ENCODE data around the gene CACNA1S.

The CACNA1S gene

GRCh38 chr1:201114245-201115131 is 2.3 kb upstream of the CACNA1S start:
- FAIRE-seq, result no peak

DNA sequence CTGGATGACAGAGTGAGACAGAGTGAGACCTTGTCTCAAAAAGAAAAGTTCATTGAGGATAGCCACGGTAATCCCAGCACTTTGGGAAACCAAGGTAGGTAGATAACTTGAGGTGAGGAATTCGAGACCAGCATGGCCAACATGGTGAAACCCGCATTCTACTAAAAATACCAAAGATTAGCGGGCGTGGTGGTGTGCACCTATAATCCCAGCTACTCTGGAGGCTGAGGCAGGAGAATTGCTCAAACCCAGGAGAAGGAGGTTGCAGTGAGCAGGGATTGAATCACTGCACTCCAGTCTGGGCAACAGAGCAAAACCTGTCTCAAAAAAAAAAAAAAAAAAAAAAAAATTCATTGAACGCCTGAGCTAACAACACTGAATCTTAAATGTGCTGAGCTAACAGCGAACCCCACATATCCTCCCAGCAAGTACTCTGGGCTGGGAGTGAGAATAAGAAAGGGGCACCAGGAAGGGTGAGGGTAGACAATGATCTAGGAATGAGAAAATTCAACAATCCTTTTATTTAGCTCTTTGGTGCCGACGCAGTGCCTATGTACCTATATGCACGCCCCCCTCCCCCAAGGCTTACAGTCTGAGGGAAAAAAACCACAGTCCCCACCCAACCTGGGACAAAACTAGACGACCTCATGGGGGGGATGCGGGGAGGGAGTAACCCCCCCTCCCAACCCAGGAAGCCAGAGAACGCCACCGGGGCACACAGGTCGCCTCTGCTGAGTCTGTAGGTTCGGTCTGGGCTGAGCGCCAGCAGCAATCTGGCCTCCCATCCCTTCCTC is 1.4 kb upstream of the CACNA1S start:
- FAIRE-seq, result no peak

DNA sequence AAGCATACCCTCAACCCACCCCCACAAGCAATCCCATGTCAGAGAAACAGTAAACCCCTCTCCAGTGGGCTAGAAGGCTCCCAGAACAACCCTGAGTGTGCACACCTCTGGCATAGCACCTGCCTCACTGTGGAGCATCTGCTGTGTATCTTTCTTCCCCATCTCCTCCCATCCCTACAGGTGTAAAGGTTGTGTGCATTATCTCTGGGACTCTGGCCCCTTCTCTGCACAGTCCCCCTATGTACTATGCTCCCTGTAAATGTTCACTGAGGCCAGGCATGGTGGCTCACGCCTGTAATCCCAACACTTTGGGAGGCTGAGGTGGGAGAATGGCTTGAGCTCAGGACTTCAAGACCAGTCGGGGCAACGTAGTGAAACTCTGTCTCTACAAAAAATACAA is 700 bp upstream of the CACNA1S start:
- no peak for FAIRE-seq

- FAIRE-seq, result no peak
These were observed 554 bp downstream of the CACNA1S start for GRCh38 chr1:201111672-201112071.

DNA sequence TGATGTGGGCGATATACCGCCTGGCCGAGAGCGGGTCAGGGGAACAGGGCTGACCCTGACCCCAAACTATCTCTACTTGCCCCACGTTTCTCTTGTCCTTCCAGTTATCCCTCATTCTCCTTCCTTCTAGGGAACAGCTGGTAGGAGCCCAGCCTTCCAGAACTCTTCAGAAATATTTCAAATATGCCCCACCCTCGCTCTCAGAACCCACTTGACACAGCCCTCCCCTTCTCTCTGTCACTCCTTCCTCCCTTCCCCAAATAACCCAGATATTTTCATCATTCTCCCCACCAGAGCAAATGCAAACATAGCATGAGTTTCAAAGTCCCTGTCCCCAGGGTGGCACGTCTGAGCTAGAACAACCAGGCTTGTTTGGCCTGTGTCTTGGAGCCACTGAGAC is 1.1 kb downstream of the CACNA1S start:
- no peak for FAIRE-seq

GRCh38 chr1:201110616-201111015 is 1.6 kb downstream of the CACNA1S start:
- FAIRE-seq, result no peak

- FAIRE-seq, result no peak
These were observed 2.1 kb downstream of the CACNA1S start for GRCh38 chr1:201110138-201110537.

- FAIRE-seq, result no peak
These were observed 2.6 kb downstream of the CACNA1S start for GRCh38 chr1:201109651-201110050.

DNA sequence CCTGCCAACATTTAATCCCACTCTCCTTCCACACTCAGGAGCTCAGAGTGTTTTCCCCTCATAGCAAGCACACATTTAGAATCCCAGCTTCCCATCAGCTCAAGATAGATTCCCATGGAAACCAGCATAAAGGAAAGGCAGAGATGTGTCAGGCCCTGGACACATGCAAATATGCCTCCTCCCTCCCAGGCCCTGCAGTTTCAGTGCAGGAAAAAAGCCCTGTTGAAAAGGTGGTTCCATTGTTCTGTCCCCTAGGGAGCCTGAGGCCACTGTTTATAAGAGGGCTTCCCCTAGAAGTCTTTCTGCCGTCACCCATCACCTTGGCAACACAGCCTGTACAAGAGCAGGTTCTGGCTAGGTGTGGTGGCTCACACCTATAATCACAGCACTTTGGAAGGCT is 3.6 kb downstream of the CACNA1S start:
- FAIRE-seq, result no peak

- no peak for FAIRE-seq
These were observed 6.5 kb downstream of the CACNA1S start for GRCh38 chr1:201105688-201106087.

- FAIRE-seq, result no peak
These were observed 8.1 kb downstream of the CACNA1S start for GRCh38 chr1:201104141-201104540.

DNA sequence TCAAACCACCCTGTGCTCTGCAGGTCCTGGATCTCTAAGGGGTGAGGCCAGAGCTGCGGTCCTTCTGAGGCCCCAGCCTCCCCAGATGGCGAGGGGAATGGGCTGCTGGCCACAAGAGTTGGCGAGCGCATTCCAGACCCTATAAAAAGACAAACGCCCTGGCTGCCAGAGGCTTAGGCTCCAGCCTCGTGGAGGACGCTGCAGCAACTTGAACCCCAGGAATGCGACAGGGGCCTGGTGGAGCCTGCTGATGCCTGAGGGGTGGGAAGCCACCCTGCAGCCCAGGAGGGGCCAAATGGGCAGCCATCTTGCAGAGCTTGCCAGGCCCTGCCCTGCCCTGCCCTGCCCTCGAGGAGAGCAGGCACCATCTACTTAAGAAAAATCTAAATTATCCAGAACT is 8.6 kb downstream of the CACNA1S start:
- FAIRE-seq, result no peak

DNA sequence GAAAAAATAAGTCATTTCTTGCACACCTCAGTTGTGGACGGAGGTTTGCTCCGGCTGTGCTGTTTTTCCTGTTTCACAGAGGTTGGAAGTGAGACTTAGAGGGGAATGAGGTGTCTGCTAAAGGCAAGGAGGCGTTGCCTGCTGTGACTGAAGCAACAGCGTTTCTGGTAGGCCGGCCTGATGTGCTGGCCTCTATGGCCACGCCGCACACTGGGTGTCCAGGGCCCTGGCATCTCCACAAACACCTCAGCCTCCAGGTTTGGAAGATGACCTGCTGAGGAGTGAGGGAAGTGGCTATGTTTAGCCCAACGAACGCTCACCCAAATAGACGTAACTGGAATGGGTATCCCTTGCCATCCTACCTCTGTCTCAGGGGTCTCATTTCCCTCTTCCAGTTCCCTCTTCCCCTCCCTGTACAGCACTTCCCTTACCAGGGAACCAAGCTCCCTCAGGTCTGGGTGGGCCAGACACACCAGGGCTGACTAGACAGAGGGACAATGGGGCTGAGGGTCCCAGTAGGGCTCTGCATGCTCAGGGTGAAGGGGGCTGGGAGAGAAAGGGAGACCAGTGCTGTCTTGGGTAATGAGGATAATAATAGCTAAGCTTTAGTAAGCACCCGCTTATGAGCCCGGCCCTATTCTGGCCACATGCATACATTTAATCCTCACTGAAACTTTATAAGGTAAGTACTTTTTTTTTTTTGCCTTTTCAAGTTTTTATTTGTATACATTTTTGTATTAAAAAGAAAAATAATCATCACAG is 11.9 kb downstream of the CACNA1S start:
- no peak for FAIRE-seq

DNA sequence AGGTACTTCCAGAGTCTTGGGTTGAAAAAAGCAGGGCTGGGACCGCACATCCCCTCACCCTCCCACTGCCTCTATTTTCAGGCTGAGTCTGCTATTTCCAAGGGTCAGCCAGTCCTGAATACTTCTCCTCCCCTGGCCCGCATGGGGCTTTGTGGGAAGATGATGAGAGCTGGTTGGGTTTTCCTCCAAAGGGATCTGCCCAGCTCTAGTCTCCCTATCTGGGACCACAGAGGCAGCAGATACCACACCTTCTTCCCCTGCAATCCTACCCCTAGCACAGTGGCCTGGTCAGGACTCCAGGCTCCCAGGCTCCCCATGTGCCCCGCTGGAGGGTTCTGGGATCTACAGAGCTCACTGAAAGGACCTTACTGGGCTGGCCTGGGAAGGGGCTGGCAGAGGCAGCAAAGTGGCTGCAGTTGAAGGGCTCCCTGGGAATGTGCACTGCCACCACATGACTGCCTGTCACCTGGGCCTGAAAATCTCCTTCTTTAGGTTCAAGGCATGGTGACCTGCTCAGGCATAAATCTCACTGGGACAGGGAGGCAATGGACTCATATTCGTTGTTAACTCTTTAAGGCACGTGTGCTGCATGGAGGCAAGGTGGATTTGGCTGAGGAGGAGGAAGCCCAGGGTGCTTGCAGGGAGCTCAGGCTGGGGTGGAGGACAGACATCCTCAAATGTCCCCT is 13.1 kb downstream of the CACNA1S start:
- no peak for FAIRE-seq

GRCh38 chr1:201096977-201097856 is 15.0 kb downstream of the CACNA1S start:
- FAIRE-seq, result no peak

- no peak for FAIRE-seq
These were observed 16.2 kb downstream of the CACNA1S start for GRCh38 chr1:201096041-201096461.

GRCh38 chr1:201095581-201095980 is 16.6 kb downstream of the CACNA1S start:
- FAIRE-seq, result no peak

- no peak for FAIRE-seq
These were observed 17.4 kb downstream of the CACNA1S start for GRCh38 chr1:201094832-201095231.

- FAIRE-seq, result no peak
These were observed 18.3 kb downstream of the CACNA1S start for GRCh38 chr1:201093962-201094361.

GRCh38 chr1:201093561-201093960 is 18.7 kb downstream of the CACNA1S start:
- FAIRE-seq, result no peak

- FAIRE-seq, result no peak
These were observed 19.5 kb downstream of the CACNA1S start for GRCh38 chr1:201092738-201093137.

GRCh38 chr1:201091256-201091655 is 21.0 kb downstream of the CACNA1S start:
- no peak for FAIRE-seq

All from colon (tissue), 2 donors.